Measurements from ENCODE around the gene MTAP.
A peak's percentile ranks its signal among the peaks of the same experiment; 100 is the strongest.

The MTAP gene

DNA sequence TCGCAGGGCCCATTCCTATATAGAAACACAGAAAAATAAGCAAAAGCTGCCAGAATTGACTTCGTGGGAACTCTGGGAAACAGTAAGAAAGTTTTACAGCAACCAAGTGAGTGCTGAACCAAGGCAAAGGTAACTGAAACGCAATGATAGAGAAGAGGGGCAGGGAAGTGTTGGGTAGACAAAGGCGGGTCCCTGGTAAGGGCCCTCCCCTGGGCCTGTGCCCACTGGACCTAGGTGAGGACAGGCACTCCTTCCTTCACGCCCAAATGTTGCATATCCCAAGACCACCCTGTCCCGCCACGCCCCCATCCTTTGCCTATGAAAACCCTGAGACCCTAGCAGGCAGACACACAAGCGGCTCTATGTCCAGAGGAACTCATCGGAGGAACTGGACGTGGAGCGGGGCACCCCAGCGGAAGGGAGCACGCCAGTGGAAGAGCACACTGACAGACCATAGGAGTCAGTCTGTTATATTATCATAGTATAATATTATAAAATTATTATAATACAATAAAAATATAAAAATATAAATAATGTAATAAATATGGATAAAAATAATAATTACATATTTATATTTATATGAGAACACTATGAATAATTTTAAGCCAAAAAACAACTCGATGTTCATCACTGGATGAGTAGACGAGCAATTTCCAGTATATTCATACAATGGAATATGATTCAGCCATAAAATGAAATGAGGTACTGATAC is 163.9 kb downstream of the MTAP start:
- H3K9ac ChIP-seq = no peak overlapping the region
- H3K4me2 ChIP-seq = peak overlapping the region in 3 of 11 experiments; percentile 84 to 95 (median 94); a peak in 6 of 22 replicates
- H3K27me3 ChIP-seq = peaks cover 85 to 89% (median 88%) of the 10 kb centered on the region in 11 experiments
- peaks cover 17 to 42% (median 20%) of the 10 kb centered on the region in 10 experiments; a peak in 19 of 20 replicates for H3K4me1 ChIP-seq
- peaks cover 0 to 66% (median 60%) of the 10 kb centered on the region in 11 experiments; a peak in 20 of 22 replicates for H4K20me1 ChIP-seq
- H3K9me3 ChIP-seq (replicated peaks in 1 of 11) = peaks cover 36 to 67% (median 53%) of the 10 kb centered on the region in 11 experiments
- TF ChIP-seq Cebpa-rat (IDR thresholded peaks at IDR 0.05) = no peak
- H3K27ac ChIP-seq = no peak overlapping the region
- no peak overlapping the region; a peak in 1 of 20 replicates for H3K4me3 ChIP-seq
- peaks cover 0 to 22% (median 11%) of the 10 kb centered on the region in 11 experiments; a peak in 12 of 22 replicates for H3K36me3 ChIP-seq

DNA sequence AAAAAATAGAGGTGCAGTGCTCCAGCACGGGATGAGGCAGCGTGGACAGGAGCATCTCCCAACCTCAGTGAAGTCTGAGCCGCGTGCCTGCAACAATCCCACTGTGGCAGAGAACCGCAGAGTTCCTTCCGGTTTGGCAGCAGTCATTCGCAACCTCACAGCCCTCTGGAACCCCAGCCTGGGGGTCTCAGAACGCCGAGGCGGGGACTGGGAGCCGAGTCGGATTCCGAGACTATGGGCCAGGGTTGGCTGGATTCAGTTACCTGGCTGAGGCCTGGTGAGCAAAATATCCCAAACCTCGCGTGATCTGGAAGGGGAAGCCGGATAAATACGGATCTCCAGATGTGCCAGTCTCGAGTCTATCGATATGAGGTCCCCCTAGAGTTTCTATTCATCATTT is 164.7 kb downstream of the MTAP start:
- H3K27ac ChIP-seq = no peak overlapping the region
- peak overlapping the region; percentile 2 to 84 (median 49); a peak in 18 of 22 replicates for H3K4me2 ChIP-seq
- H3K27me3 ChIP-seq = peaks cover 94 to 98% (median 97%) of the 10 kb centered on the region in 11 experiments
- no peak overlapping the region for H3K9ac ChIP-seq
- H4K20me1 ChIP-seq = peaks cover 0 to 73% (median 64%) of the 10 kb centered on the region in 11 experiments; a peak in 20 of 22 replicates
- H3K36me3 ChIP-seq = peaks cover 0 to 22% (median 11%) of the 10 kb centered on the region in 11 experiments; a peak in 12 of 22 replicates
- TF ChIP-seq Cebpa-rat (IDR thresholded peaks at IDR 0.05) = no peak
- H3K4me1 ChIP-seq = peaks cover 17 to 42% (median 20%) of the 10 kb centered on the region in 10 experiments; a peak in 19 of 20 replicates
- peak overlapping the region in 4 of 10 experiments; percentile 9 to 38 (median 20); a peak in 3 of 20 replicates for H3K4me3 ChIP-seq
- H3K9me3 ChIP-seq (replicated peaks in 1 of 11) = peaks cover 37 to 64% (median 51%) of the 10 kb centered on the region in 11 experiments

DNA sequence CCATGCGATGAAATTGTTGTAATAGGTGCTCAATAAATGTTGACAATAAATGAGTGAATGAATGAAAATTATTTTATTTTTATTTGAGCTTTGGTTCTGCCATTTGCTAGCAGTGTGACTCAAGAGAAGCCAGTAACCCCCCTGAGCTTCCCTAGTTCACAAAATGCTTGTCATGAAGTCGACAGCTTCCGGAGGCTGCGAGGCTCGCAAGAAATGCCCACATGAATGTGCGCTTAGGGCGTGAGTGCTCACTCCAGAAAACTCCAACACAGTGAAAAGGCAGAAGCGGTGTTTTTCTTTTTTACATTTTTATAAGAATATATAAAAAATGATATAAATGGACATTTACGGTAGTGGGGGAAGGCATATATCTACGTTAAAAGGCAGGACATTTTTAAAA is 165.3 kb downstream of the MTAP start:
- Histone ChIP-seq H4K20me1 (peaks cover 0 to 79% (median 67%) of the 10 kb centered on the region in 11 experiments; a peak in 20 of 22 replicates), H3K4me1 (peaks cover 17 to 42% (median 20%) of the 10 kb centered on the region in 10 experiments; a peak in 19 of 20 replicates), H3K4me3 (peak overlapping the region in 1 of 10 experiments; percentile 19; a peak in 1 of 20 replicates), H3K36me3 (peaks cover 0 to 22% (median 11%) of the 10 kb centered on the region in 11 experiments; a peak in 12 of 22 replicates), H3K4me2 (peak overlapping the region in 4 of 11 experiments; percentile 49 to 84 (median 68); a peak in 7 of 22 replicates), H3K9me3 (replicated peaks in 1 of 11) (peaks cover 35 to 59% (median 46%) of the 10 kb centered on the region in 11 experiments), H3K9ac (no peak overlapping the region), H3K27ac (no peak overlapping the region), H3K27me3 (peaks cover 99 to 100% (median 100%) of the 10 kb centered on the region in 11 experiments)
- TF ChIP-seq Cebpa-rat (IDR thresholded peaks at IDR 0.05) = no peak

DNA sequence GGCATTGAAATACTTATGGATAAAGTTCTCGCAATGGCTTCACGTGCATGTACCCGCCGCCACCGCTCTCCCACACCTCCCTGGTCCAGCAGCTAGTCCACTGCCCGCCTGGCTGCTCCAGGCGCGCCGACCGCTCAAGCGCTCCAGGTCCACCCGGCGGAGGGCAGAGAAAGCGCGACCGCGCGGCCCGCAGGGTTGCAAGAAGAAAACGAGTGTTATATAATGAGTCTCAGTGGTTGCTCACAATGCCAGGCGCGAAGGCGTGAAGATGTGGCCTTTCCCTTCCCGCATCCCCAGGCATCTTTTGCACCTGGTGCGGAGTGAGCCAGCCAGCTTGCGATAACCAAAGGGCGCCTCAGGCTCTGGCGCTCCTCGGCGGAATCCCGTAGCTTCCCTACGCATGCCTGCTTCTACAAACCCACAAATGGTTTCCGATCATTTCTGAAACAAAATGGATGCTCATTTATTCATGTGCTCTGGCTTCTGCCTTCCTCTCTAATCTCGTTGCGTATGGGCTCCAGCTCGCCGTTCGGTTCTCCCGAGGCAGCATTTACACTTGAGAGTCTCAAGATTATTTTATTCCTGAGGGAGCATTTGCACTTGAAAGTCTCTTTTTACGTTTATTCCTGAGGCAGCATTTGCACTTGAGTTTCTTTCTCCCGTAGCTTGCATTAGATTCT is 166.0 kb downstream of the MTAP start:
- TF ChIP-seq Cebpa-rat (IDR thresholded peaks at IDR 0.05) = no peak
- Histone ChIP-seq H3K4me2 (peak overlapping the region in 3 of 11 experiments; percentile 59 to 84 (median 78); a peak in 5 of 22 replicates), H3K4me3 (no peak overlapping the region), H3K36me3 (peaks cover 0 to 22% (median 11%) of the 10 kb centered on the region in 11 experiments; a peak in 12 of 22 replicates), H3K9me3 (replicated peaks in 1 of 11) (peaks cover 28 to 51% (median 39%) of the 10 kb centered on the region in 11 experiments), H4K20me1 (peaks cover 0 to 85% (median 69%) of the 10 kb centered on the region in 11 experiments; a peak in 20 of 22 replicates), H3K27ac (no peak overlapping the region), H3K9ac (no peak overlapping the region), H3K4me1 (peaks cover 17 to 42% (median 20%) of the 10 kb centered on the region in 10 experiments; a peak in 19 of 20 replicates), H3K27me3 (peaks cover 99 to 100% (median 100%) of the 10 kb centered on the region in 11 experiments)

DNA sequence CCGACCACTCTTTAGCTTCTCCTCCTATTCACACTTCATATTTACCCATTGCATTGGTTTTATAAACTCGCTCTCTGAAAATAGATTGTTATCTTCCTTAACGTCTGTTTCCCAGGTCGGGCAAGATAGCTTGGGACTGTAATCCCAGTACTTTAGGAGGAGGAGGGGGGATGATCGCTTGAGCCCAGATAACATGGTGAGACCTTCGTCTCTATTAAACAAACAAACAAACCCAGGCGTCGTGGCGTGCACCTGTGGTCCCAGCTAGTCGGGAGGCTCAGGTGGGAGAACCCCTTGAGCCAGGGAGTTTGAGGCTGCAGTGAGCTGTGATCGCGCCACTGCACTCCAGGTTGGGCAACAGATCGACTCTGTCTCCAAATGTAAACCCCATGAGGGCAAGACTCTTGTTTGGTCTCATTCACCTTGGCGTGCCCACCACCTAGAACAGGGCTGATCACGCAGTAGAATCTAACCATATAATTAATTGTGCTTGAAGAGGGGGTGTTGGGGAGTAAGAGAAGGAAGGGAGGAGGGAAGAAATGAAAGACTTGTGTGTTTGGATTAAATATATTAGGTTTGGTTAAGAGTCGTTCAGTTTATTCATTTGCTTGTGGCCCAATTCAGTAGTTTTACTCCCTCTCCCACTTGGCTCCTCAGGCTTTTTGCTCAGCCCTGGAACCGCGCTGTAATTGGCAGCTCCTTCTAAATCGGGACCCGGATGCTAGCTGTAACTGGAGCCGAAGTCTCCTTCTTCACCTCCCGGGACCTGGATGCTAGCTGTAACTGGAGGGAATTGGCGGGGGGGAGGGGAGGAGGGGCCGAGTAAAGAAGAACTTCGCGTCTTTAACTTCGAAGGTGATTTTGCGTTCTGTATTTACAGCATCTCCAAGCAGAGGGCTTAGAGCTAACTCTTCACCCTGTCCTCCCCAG is 166.8 kb downstream of the MTAP start:
- Histone ChIP-seq H3K4me1 (peaks cover 17 to 47% (median 21%) of the 10 kb centered on the region in 10 experiments; a peak in 19 of 20 replicates), H3K27ac (no peak overlapping the region), H3K27me3 (peaks cover 99 to 100% (median 100%) of the 10 kb centered on the region in 11 experiments), H3K4me2 (peak overlapping the region in 1 of 11 experiments; percentile 78; a peak in 1 of 22 replicates), H4K20me1 (peaks cover 0 to 93% (median 77%) of the 10 kb centered on the region in 11 experiments; a peak in 20 of 22 replicates), H3K9ac (no peak overlapping the region), H3K36me3 (peaks cover 0 to 22% (median 11%) of the 10 kb centered on the region in 11 experiments; a peak in 12 of 22 replicates), H3K9me3 (replicated peaks in 1 of 11) (peaks cover 24 to 43% (median 33%) of the 10 kb centered on the region in 11 experiments), H3K4me3 (no peak overlapping the region)
- TF ChIP-seq Cebpa-rat (IDR thresholded peaks at IDR 0.05) = no peak

DNA sequence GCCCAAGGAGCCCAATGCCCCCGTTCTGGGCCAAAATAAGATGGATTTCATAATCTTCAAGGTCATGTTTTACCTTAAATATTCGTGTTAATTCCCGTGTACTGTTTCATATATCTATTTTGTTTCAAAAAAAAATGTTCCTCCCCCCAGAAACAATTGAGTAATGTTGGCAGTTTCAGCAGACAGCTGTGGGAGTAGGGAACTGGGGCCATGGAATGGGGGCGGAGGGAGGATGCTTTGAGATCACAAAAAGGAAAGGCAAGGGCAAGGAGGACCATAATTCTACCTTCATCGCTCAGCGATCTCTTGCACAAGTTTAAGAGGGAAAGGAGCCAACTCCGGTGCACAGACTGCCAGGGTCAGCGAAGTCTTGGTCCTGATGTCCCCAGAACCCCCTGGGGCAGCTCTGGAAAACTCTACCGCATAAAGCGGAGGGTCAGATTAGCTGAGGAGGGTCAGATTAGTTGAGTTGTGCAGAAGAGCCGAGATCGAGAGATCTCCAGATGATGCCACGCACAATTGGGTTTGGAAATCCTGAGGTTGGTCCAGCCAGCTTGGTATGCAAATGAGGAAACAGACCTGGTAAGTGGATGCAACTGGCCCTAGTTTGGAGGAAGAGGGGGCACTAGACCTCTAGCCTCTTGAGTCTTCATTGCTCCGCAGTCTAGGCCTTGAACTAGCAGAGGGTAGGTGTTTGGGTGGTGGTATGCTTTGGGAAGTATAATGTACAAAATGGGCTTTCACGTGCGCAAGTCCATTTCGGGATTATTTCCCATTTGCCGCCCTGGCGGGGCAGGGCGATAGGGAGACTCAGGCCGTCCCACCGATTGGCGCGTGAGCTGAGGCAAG is 167.7 kb downstream of the MTAP start:
- Histone ChIP-seq H4K20me1 (peaks cover 3 to 98% (median 85%) of the 10 kb centered on the region in 11 experiments; a peak in 20 of 22 replicates), H3K9ac (no peak overlapping the region), H3K9me3 (replicated peaks in 1 of 11) (peaks cover 24 to 37% (median 33%) of the 10 kb centered on the region in 11 experiments), H3K4me3 (no peak overlapping the region; a peak in 1 of 20 replicates), H3K4me2 (no peak overlapping the region), H3K4me1 (peaks cover 20 to 49% (median 24%) of the 10 kb centered on the region in 10 experiments; a peak in 19 of 20 replicates), H3K27me3 (peaks cover 99 to 100% (median 100%) of the 10 kb centered on the region in 11 experiments), H3K27ac (no peak overlapping the region), H3K36me3 (peaks cover 0 to 22% (median 11%) of the 10 kb centered on the region in 11 experiments; a peak in 12 of 22 replicates)
- no peak for TF ChIP-seq Cebpa-rat (IDR thresholded peaks at IDR 0.05)

All from BLaER1 treated with 17β-estradiol and CSF1 and Interleukin-3, amounts not matched to agents 10 nM and 100 nM (cell line).